ENCODE results near the gene SORCS3.

GRCh38 chr10:104683567-104683966 is 42.5 kb downstream of the SORCS3 start:
- no peak for TF ChIP-seq CTCF (IDR thresholded peaks at IDR 0.05)
- TF ChIP-seq POLR2AphosphoS5 (IDR thresholded peaks at IDR 0.05) = no peak
